A673 (cell line): ENCODE measurements around the gene XIRP1. TPM values are rescaled to one million over a fixed set of nuclear protein-coding genes. Genes with fewer than 3 reads are reported as not detected.

Experiments
- BruUV-seq: library from RNA; stranded (reverse); fragments of 400-500 nt; replicated peaks from 2 replicates; lab custom pipeline; 2021; lab: Mats Ljungman, UMichigan
- CTCF ChIA-PET: fragments of 300-600 bp; sonication (Branson Sonifier 250); formaldehyde crosslinking; loops from one replicate; lab custom pipeline; 2022; ENCODE audit warnings: antibody characterized with exemption; lab: Charles Lee
- POLR2A ChIA-PET: fragments of 300-600 bp; sonication (Branson Sonifier 250); formaldehyde crosslinking; loops from one replicate; lab custom pipeline; 2022; ENCODE audit warnings: antibody characterized with exemption; ENCODE audit not compliant: low non-redundant PET; lab: Charles Lee
- DNase-seq: peaks from one replicate; pipeline ENCODE4 v3.0.0-alpha.2; 2015; ENCODE audit warnings: low spot score
- H3K27ac ChIP-seq: fragments of 200-600 bp; sonication (generic); 2 replicates; pipeline ENCODE4 v1.5.1; 2016; ENCODE audit warnings: mixed run types, low read depth, mild to moderate bottlenecking, mixed read lengths, antibody characterized with exemption, low read length; ENCODE audit not compliant: poor library complexity, severe bottlenecking
- H3K27me3 ChIP-seq: fragments of 200-600 bp; sonication (generic); replicated peaks from 2 replicates; pipeline ENCODE4 v1.6.1; 2017; ENCODE audit warnings: mixed run types, low read depth, mild to moderate bottlenecking, mixed read lengths, antibody characterized with exemption, low read length; ENCODE audit not compliant: insufficient read depth, poor library complexity
- H3K36me3 ChIP-seq: fragments of 200-600 bp; sonication (generic); 2 replicates; pipeline ENCODE4 v1.6.1; 2016; ENCODE audit warnings: mixed run types, mild to moderate bottlenecking, mixed read lengths, antibody characterized with exemption, low read length; ENCODE audit not compliant: insufficient read depth, poor library complexity, severe bottlenecking
- H3K4me1 ChIP-seq: fragments of 200-600 bp; sonication (generic); 2 replicates; pipeline ENCODE4 v1.6.1; 2017; ENCODE audit warnings: mixed run types, mild to moderate bottlenecking, mixed read lengths, antibody characterized with exemption, low read length; ENCODE audit not compliant: insufficient read depth, poor library complexity, severe bottlenecking
- H3K4me3 ChIP-seq: fragments of 200-600 bp; sonication (generic); 2 replicates; pipeline ENCODE4 v1.5.1; 2016; ENCODE audit warnings: low read depth, mixed run types, mild to moderate bottlenecking, mixed read lengths, low read length; ENCODE audit not compliant: poor library complexity, severe bottlenecking
- H3K9me3 ChIP-seq: fragments of 200-600 bp; sonication (generic); 2 replicates; pipeline ENCODE4 v1.6.1; 2016; ENCODE audit warnings: mixed run types, low read depth, mild to moderate bottlenecking, mixed read lengths, antibody characterized with exemption, low read length; ENCODE audit not compliant: poor library complexity, severe bottlenecking
- CTCF ChIP-seq: fragments of 300-800, 200-600 bp; sonication (generic); conservative IDR thresholded peaks from 2 replicates; pipeline ENCODE4 v1.5.1; 2017; ENCODE audit warnings: low read depth, mild to moderate bottlenecking, antibody characterized with exemption, low read length, moderate library complexity, mixed read lengths
- EZH2 ChIP-seq: fragments of 200-600 bp; sonication (generic); IDR thresholded peaks from 2 replicates; pipeline ENCODE4 v1.6.1; 2017; ENCODE audit warnings: borderline replicate concordance, low read depth, mild to moderate bottlenecking, mixed read lengths, antibody characterized with exemption, low read length; ENCODE audit not compliant: poor library complexity, severe bottlenecking
- intact Hi-C: fragments of 100-400 bp; cut with micrococcal nuclease; formaldehyde crosslinking; loops from one replicate; pipeline ENCODE4 v1.10.0; 2022; ENCODE audit not compliant: unreplicated experiment
- microRNA-seq: library from miRNA; unstranded; fragments of <30 nt; microRNA quantifications from one replicate; pipeline ENCODE4 v1.2.0, GENCODE V29; 2021
- total RNA-seq: library from RNA; stranded (reverse); gene quantifications from 2 replicates; pipeline ENCODE4 v1.2.3, GENCODE V29; 2021

The XIRP1 gene
- total RNA-seq, 1 experiment from 2014 or later, result not detected

- no peak overlapping the region for H3K4me3 ChIP-seq
- TF ChIP-seq CTCF (no peak), EZH2 (no peak)
- no peaks in the 10 kb centered on the region for H3K9me3 ChIP-seq
- intact Hi-C loops, result no loop called here
- H3K36me3 ChIP-seq, result no peaks in the 10 kb centered on the region
- CTCF ChIA-PET, result no interaction called here
- H3K27ac ChIP-seq, result no peak overlapping the region
- H3K27me3 ChIP-seq, result no peaks in the 10 kb centered on the region
- no peak for DNase-seq
- no peaks in the 10 kb centered on the region for H3K4me1 ChIP-seq
- POLR2A ChIA-PET, result no interaction called here
- no TSS peak for BruUV-seq
Measured at GRCh38 chr3:39134305-39134704, 58.1 kb downstream of the XIRP1 start.

- H3K27ac ChIP-seq, result no peak overlapping the region
- intact Hi-C loops, result no loop called here
- no peaks in the 10 kb centered on the region for H3K36me3 ChIP-seq
- ChIA-PET CTCF (interaction anchor here (0.5 kb wide), 1 partner anchor 948 kb away, joined by 3 read pairs; no protein-coding TSS in a partner anchor), POLR2A (interaction anchor here (0.5 to 0.6 kb wide), 2 partner anchors 15 to 155 kb away, joined by 4 to 6 read pairs; no protein-coding TSS in a partner anchor)
- H3K4me3 ChIP-seq, result no peak overlapping the region
- no peaks in the 10 kb centered on the region for H3K27me3 ChIP-seq
- BruUV-seq, result no TSS peak
- TF ChIP-seq CTCF (no peak), EZH2 (no peak)
- no peak for DNase-seq
- H3K4me1 ChIP-seq, result no peaks in the 10 kb centered on the region
- no peaks in the 10 kb centered on the region for H3K9me3 ChIP-seq
Measured at GRCh38 chr3:39133822-39134221, 58.6 kb downstream of the XIRP1 start.

Small RNA genes within 50 kb of the gene (microRNA-seq; reads per million reads assigned to microRNA genes)
- gene MIR6822, result not detected

Other genes starting within 250 kb of the XIRP1 start
- not detected in 2 replicates for gene SCN11A, start 140.7 kb downstream of the XIRP1 start, total RNA-seq
- 19.2 and 19.3 TPM in 2 replicates for gene WDR48, start 140.6 kb downstream of the XIRP1 start, total RNA-seq
- gene GORASP1, start 85.0 kb downstream of the XIRP1 start, total RNA-seq, result 24.3 and 29.2 TPM in 2 replicates
- gene TTC21A, start 84.9 kb downstream of the XIRP1 start, total RNA-seq, result 1.4 and 2.1 TPM in 2 replicates
- gene CSRNP1, start 39.0 kb downstream of the XIRP1 start, total RNA-seq, result 7.1 and 9.7 TPM in 2 replicates
- gene CX3CR1, start 87.4 kb upstream of the XIRP1 start, total RNA-seq, result not detected in 2 replicates
- not detected in 2 replicates for gene CCR8, start 137.1 kb upstream of the XIRP1 start, total RNA-seq
- 13.7 and 15.6 TPM in 2 replicates for gene SLC25A38, start 190.8 kb upstream of the XIRP1 start, total RNA-seq
- 944 and 994 TPM in 2 replicates for gene RPSA, start 214.1 kb upstream of the XIRP1 start, total RNA-seq